K562 (cell line): ENCODE measurements around the gene KCNK1.

Experiments
- MAX ChIP-seq: sonication (generic); formaldehyde crosslinking; IDR thresholded peaks from 2 replicates; pipeline ENCODE4 v1.9.0; 2022; ENCODE audit warnings: mild to moderate bottlenecking, missing genetic modification reagents
- MXD1 ChIP-seq: fragments of 250-450 bp; sonication (Bioruptor Pico); IDR thresholded peaks from 2 replicates; pipeline ENCODE4 v1.8.0; 2021; ENCODE audit warnings: borderline replicate concordance, mild to moderate bottlenecking, moderate library complexity; ENCODE audit not compliant: poor library complexity, severe bottlenecking
- ZNF318 ChIP-seq, 2 experiments: fragments of 450-650 bp; IDR thresholded peaks; 2 replicates each; pipeline ENCODE4 v1.6.1; 2016; ENCODE audit warnings: mild to moderate bottlenecking in 2 of 2, borderline replicate concordance in 1 of 2, low read depth in 1 of 2, moderate library complexity in 1 of 2

GRCh38 chr1:233689017-233689747 is 75.3 kb downstream of the KCNK1 start:
- no peak for TF ChIP-seq MXD1 (CRISPR knock-in tag)
- no peak for TF ChIP-seq ZNF318 (IDR thresholded peaks at IDR 0.05; ENCODE audit: borderline replicate concordance in 1 of 2, low read depth in 1 of 2)
- no peak for TF ChIP-seq MAX (CRISPR knock-in tag)
